ENCODE data around the gene SYNJ2.
A peak's percentile ranks its signal among the peaks of the same experiment; 100 is the strongest.

SYNJ2 gene

GRCh38 chr6:158072083-158072721 lies 90.5 kb downstream of the SYNJ2 start:
- DNase-seq (ENCODE audit: low read depth) = no peak
- no peak overlapping the region for H3K4me3 ChIP-seq (ENCODE audit: control insufficient read depth, low read depth, low read length)
- TF ChIP-seq CTCF (IDR thresholded peaks at IDR 0.05; ENCODE audit: control insufficient read depth, insufficient read depth, low read depth, low read length, missing control alignments) = peak; percentile 77

- TF ChIP-seq CTCF (IDR thresholded peaks at IDR 0.05; ENCODE audit: control insufficient read depth, insufficient read depth, low read depth, low read length, missing control alignments) = no peak
- H3K4me3 ChIP-seq (ENCODE audit: control insufficient read depth, low read depth, low read length) = no peak overlapping the region
- DNase-seq (ENCODE audit: low read depth) = no peak
These were observed 92.1 kb downstream of the SYNJ2 start for GRCh38 chr6:158073776-158074175.

GRCh38 chr6:158076548-158076947 lies 94.9 kb downstream of the SYNJ2 start:
- no peak for DNase-seq (ENCODE audit: low read depth)
- H3K4me3 ChIP-seq (ENCODE audit: control insufficient read depth, low read depth, low read length) = no peak overlapping the region
- TF ChIP-seq CTCF (IDR thresholded peaks at IDR 0.05; ENCODE audit: control insufficient read depth, insufficient read depth, low read depth, low read length, missing control alignments) = no peak

GRCh38 chr6:158077676-158078075 lies 96.0 kb downstream of the SYNJ2 start:
- no peak overlapping the region for H3K4me3 ChIP-seq (ENCODE audit: control insufficient read depth, low read depth, low read length)
- TF ChIP-seq CTCF (IDR thresholded peaks at IDR 0.05; ENCODE audit: control insufficient read depth, insufficient read depth, low read depth, low read length, missing control alignments) = no peak
- DNase-seq (ENCODE audit: low read depth) = no peak

GRCh38 chr6:158078320-158078719 lies 96.7 kb downstream of the SYNJ2 start:
- no peak overlapping the region for H3K4me3 ChIP-seq (ENCODE audit: control insufficient read depth, low read depth, low read length)
- DNase-seq (ENCODE audit: low read depth) = no peak
- no peak for TF ChIP-seq CTCF (IDR thresholded peaks at IDR 0.05; ENCODE audit: control insufficient read depth, insufficient read depth, low read depth, low read length, missing control alignments)

- no peak overlapping the region for H3K4me3 ChIP-seq (ENCODE audit: control insufficient read depth, low read depth, low read length)
- TF ChIP-seq CTCF (IDR thresholded peaks at IDR 0.05; ENCODE audit: control insufficient read depth, insufficient read depth, low read depth, low read length, missing control alignments) = no peak
- DNase-seq (ENCODE audit: low read depth) = no peak
These were observed 99.4 kb downstream of the SYNJ2 start for GRCh38 chr6:158080849-158081656.

Data from AG09309 (cell line).